ENCODE measurements around the gene C20orf204.

C20orf204 gene

GRCh38 chr20:64076061-64076997 is 40.3 kb downstream of the C20orf204 start:
- in situ Hi-C loops (cut with HindIII; ENCODE audit: low pct_ligation_motif_present, low pct_unique_long_range_greater_than_20kb, low sequenced_read_pairs), result no loop called here
- DNase-seq, result no peak

- DNase-seq, result no peak
- in situ Hi-C loops (cut with HindIII; ENCODE audit: low pct_ligation_motif_present, low pct_unique_long_range_greater_than_20kb, low sequenced_read_pairs), result no loop called here
These were observed 41.1 kb downstream of the C20orf204 start for GRCh38 chr20:64077094-64077493.

GRCh38 chr20:64077541-64077875 is 41.5 kb downstream of the C20orf204 start:
- in situ Hi-C loops (cut with HindIII; ENCODE audit: low pct_ligation_motif_present, low pct_unique_long_range_greater_than_20kb, low sequenced_read_pairs), result no loop called here
- DNase-seq, result no peak

GRCh38 chr20:64077876-64078551 is 42.0 kb downstream of the C20orf204 start:
- in situ Hi-C loops (cut with HindIII; ENCODE audit: low pct_ligation_motif_present, low pct_unique_long_range_greater_than_20kb, low sequenced_read_pairs), result no loop called here
- no peak for DNase-seq

- in situ Hi-C loops (cut with HindIII; ENCODE audit: low pct_ligation_motif_present, low pct_unique_long_range_greater_than_20kb, low sequenced_read_pairs), result no loop called here
- no peak for DNase-seq
These were observed 42.9 kb downstream of the C20orf204 start for GRCh38 chr20:64078934-64079272.

GRCh38 chr20:64079273-64080012 is 43.5 kb downstream of the C20orf204 start, which contains the start of gene RGS19:
TSS of gene RGS19 (minus strand) at chr20:64079518. CDS start at chr20:64076886, 2,632 bp downstream.
- peak; percentile 73 for DNase-seq

GRCh38 chr20:64080013-64080812 is 44.2 kb downstream of the C20orf204 start, which contains the start of gene OPRL1:
TSS of gene OPRL1 (plus strand) at chr20:64080082. CDS start at chr20:64092721, 12,639 bp downstream.
- DNase-seq, result no peak
- in situ Hi-C loops (cut with HindIII; ENCODE audit: low pct_ligation_motif_present, low pct_unique_long_range_greater_than_20kb, low sequenced_read_pairs), result no loop called here

More at GRCh38 chr20:64079273-64080012, 43.5 kb downstream of the C20orf204 start, which contains the start of gene RGS19:
- in situ Hi-C loops (cut with HindIII; ENCODE audit: low pct_ligation_motif_present, low pct_unique_long_range_greater_than_20kb, low sequenced_read_pairs), result no loop called here

- no peak for DNase-seq
- in situ Hi-C loops (cut with HindIII; ENCODE audit: low pct_ligation_motif_present, low pct_unique_long_range_greater_than_20kb, low sequenced_read_pairs), result no loop called here
These were observed 45.0 kb downstream of the C20orf204 start for GRCh38 chr20:64080813-64081623.

GRCh38 chr20:64081624-64081964 is 45.6 kb downstream of the C20orf204 start:
- DNase-seq, result no peak
- in situ Hi-C loops (cut with HindIII; ENCODE audit: low pct_ligation_motif_present, low pct_unique_long_range_greater_than_20kb, low sequenced_read_pairs), result no loop called here

- no peak for DNase-seq
- in situ Hi-C loops (cut with HindIII; ENCODE audit: low pct_ligation_motif_present, low pct_unique_long_range_greater_than_20kb, low sequenced_read_pairs), result no loop called here
These were observed 46.2 kb downstream of the C20orf204 start for GRCh38 chr20:64082126-64082731.

- peak; percentile 26 for DNase-seq
- in situ Hi-C loops (cut with HindIII; ENCODE audit: low pct_ligation_motif_present, low pct_unique_long_range_greater_than_20kb, low sequenced_read_pairs), result no loop called here
These were observed 46.9 kb downstream of the C20orf204 start for GRCh38 chr20:64082820-64083377.

- peak; percentile 81 for DNase-seq
These were observed 47.4 kb downstream of the C20orf204 start for GRCh38 chr20:64083378-64083803.

GRCh38 chr20:64083804-64084684 is 48.1 kb downstream of the C20orf204 start, which contains the start of gene LKAAEAR1:
TSS of gene LKAAEAR1 (minus strand) at chr20:64084398. CDS start at chr20:64084219, 179 bp downstream.
- DNase-seq, result no peak
- in situ Hi-C loops (cut with HindIII; ENCODE audit: low pct_ligation_motif_present, low pct_unique_long_range_greater_than_20kb, low sequenced_read_pairs), result no loop called here

More at GRCh38 chr20:64083378-64083803, 47.4 kb downstream of the C20orf204 start:
- in situ Hi-C loops (cut with HindIII; ENCODE audit: low pct_ligation_motif_present, low pct_unique_long_range_greater_than_20kb, low sequenced_read_pairs), result no loop called here

GRCh38 chr20:64084685-64085152 is 48.7 kb downstream of the C20orf204 start:
- in situ Hi-C loops (cut with HindIII; ENCODE audit: low pct_ligation_motif_present, low pct_unique_long_range_greater_than_20kb, low sequenced_read_pairs), result no loop called here
- DNase-seq, result no peak

GRCh38 chr20:64086801-64087200 is 50.8 kb downstream of the C20orf204 start:
- in situ Hi-C loops (cut with HindIII; ENCODE audit: low pct_ligation_motif_present, low pct_unique_long_range_greater_than_20kb, low sequenced_read_pairs), result no loop called here
- no peak for DNase-seq
